HL-60 (cell line): ENCODE measurements around the gene FYB2.

Experiments used
- DNase-seq, 2 experiments: peaks; one replicate each; pipeline ENCODE4 v3.0.0-alpha.2; 2010 to 2020; ENCODE audit warnings: low read depth in 1 of 2, low spot score in 1 of 2
- H3K27ac ChIP-seq: fragments of 250-450 bp; sonication (Bioruptor Pico); replicated peaks from 2 replicates; pipeline ENCODE4 v1.5.1; 2020; ENCODE audit warnings: mild to moderate bottlenecking, moderate library complexity
- H3K27me3 ChIP-seq: fragments of 250-450 bp; sonication (Bioruptor Pico); 2 replicates; pipeline ENCODE4 v1.5.1; 2021; ENCODE audit warnings: mild to moderate bottlenecking, moderate library complexity; ENCODE audit not compliant: insufficient read depth, poor library complexity, severe bottlenecking
- H3K4me3 ChIP-seq: replicated peaks from 2 replicates; pipeline ENCODE4 v1.5.1; 2011; ENCODE audit warnings: mild to moderate bottlenecking, control low read depth, low read length; ENCODE audit not compliant: insufficient read depth
- CTCF ChIP-seq: IDR thresholded peaks from one replicate; pipeline ENCODE4 v1.5.1; 2011; ENCODE audit warnings: low read length, control low read depth, inconsistent platforms; ENCODE audit not compliant: insufficient read depth
- GABPA ChIP-seq: IDR thresholded peaks from 2 replicates; pipeline ENCODE4 v1.6.1; 2012; ENCODE audit warnings: low read depth
- POLR2AphosphoS5 ChIP-seq: IDR thresholded peaks from 2 replicates; pipeline ENCODE4 v1.6.1; 2012; ENCODE audit warnings: low read depth
- REST ChIP-seq: IDR thresholded peaks from 2 replicates; pipeline ENCODE4 v1.6.1; 2012; ENCODE audit warnings: low read depth; ENCODE audit not compliant: insufficient replicate concordance
- SPI1 ChIP-seq: IDR thresholded peaks from 2 replicates; pipeline ENCODE4 v1.6.1; 2012; ENCODE audit warnings: low read depth, mild to moderate bottlenecking, borderline replicate concordance

Gene FYB2

GRCh38 chr1:56866656-56867055 is 47.5 kb upstream of the FYB2 start:
- TF ChIP-seq SPI1 (no peak), REST (no peak), CTCF (no peak), GABPA (no peak), POLR2AphosphoS5 (no peak)
- no peak for DNase-seq
- H3K27me3 ChIP-seq = no peaks in the 10 kb centered on the region
- H3K4me3 ChIP-seq = no peak overlapping the region
- no peak overlapping the region for H3K27ac ChIP-seq

- Histone ChIP-seq H3K4me3 (no peak overlapping the region), H3K27me3 (no peaks in the 10 kb centered on the region), H3K27ac (no peak overlapping the region)
- DNase-seq = no peak
- TF ChIP-seq SPI1 (no peak), GABPA (no peak), POLR2AphosphoS5 (no peak), REST (no peak), CTCF (no peak)
Observed at GRCh38 chr1:56864430-56864829, 45.2 kb upstream of the FYB2 start.

- no peak overlapping the region for H3K4me3 ChIP-seq
- no peaks in the 10 kb centered on the region for H3K27me3 ChIP-seq
- no peak for DNase-seq
- no peak overlapping the region for H3K27ac ChIP-seq
- TF ChIP-seq REST = no peak
- no peak for TF ChIP-seq GABPA
- TF ChIP-seq POLR2AphosphoS5 = no peak
- TF ChIP-seq CTCF = no peak
- no peak for TF ChIP-seq SPI1
Observed at GRCh38 chr1:56863265-56863992, 44.2 kb upstream of the FYB2 start.
